Aorta (tissue), 5 donors: Measurements from ENCODE around the gene SCAPER. TPM values are rescaled to one million over a fixed set of nuclear protein-coding genes. Genes with fewer than 3 reads are reported as not detected.
A peak's percentile ranks its signal among the peaks of the same experiment; 100 is the strongest.

Experiments used
- ATAC-seq: fragments of 200-7000 bp; cut with Tn5 transposase; one replicate; pipeline ENCODE4 v1.9.1; 2022; ENCODE audit warnings: moderate library complexity; ENCODE audit not compliant: low FRiP score
- DNase-seq, 2 donors: peaks; one replicate each; pipeline ENCODE4 v3.0.0-alpha.2; 2020
- H3K27ac ChIP-seq, 2 donors: one replicate each; pipeline ENCODE4 v1.5.1; 2013; ENCODE audit warnings: low read length in 2 of 2, mild to moderate bottlenecking in 2 of 2, moderate library complexity in 2 of 2, control low read depth in 1 of 2, inconsistent platforms in 1 of 2, low read depth in 1 of 2
- H3K27me3 ChIP-seq, 2 donors: one replicate each; pipeline ENCODE4 v1.6.1; 2013; ENCODE audit warnings: control low read depth in 1 of 2, low read length in 1 of 2, mild to moderate bottlenecking in 1 of 2, moderate library complexity in 1 of 2; ENCODE audit not compliant: insufficient read depth in 2 of 2, control insufficient read depth in 1 of 2
- H3K36me3 ChIP-seq, 2 donors: one replicate each; pipeline ENCODE4 v1.6.1; 2013; ENCODE audit warnings: control low read depth in 1 of 2, low read length in 1 of 2, mild to moderate bottlenecking in 1 of 2; ENCODE audit not compliant: insufficient read depth in 2 of 2, control insufficient read depth in 1 of 2
- H3K4me1 ChIP-seq, 2 donors: one replicate each; pipeline ENCODE4 v1.6.1; 2013; ENCODE audit warnings: low read length in 2 of 2, control low read depth in 1 of 2, mild to moderate bottlenecking in 1 of 2, moderate library complexity in 1 of 2; ENCODE audit not compliant: insufficient read depth in 2 of 2, control insufficient read depth in 1 of 2
- H3K4me3 ChIP-seq, 2 donors: one replicate each; pipeline ENCODE4 v1.5.1; 2013; ENCODE audit warnings: low read length in 2 of 2, control low read depth in 1 of 2, mild to moderate bottlenecking in 1 of 2
- H3K9me3 ChIP-seq: one replicate; pipeline ENCODE4 v1.6.1; 2013; ENCODE audit warnings: mild to moderate bottlenecking, low read length; ENCODE audit not compliant: control insufficient read depth
- WGBS, 2 donors: extraction: QIAGEN DNeasy Blood & Tissue Kit; methylation state at CpG; one replicate each; pipeline ENCODE4 v1.1.7; 2013; 5-methylcytosine and 5-hydroxymethylcytosine counted together
- intact Hi-C, 2 donors: fragments of 100-400 bp; cut with DNase I; formaldehyde crosslinking; loops; one replicate each; pipeline versions ENCODE4 v1.14.2 to v1.15.0; 2022
- polyA plus RNA-seq, 2 donors: library from polyadenylated mRNA; stranded (reverse); fragments of 200-250 nt; gene quantifications; one replicate each; pipeline ENCODE4 v1.2.3, GENCODE V29; 2013
- total RNA-seq, 2 donors: library from RNA; stranded (reverse); fragmentation: NEBNext Ultra II Directional; extraction: Animal tissue kit (Norgen Biotek cat#: 25700); gene quantifications; one replicate each; pipeline ENCODE4 v1.2.1, GENCODE V29; 2021
- donor health status: healthy with polysubstance abuse.
- donor health status: Bipolar disorder and iron deficiency.
- donor health status: DM: no; HTN: no; CAD: no.
- donor health status: DM: no; HTN: no; CAD: no.
- donor health status: DM: yes; HTN: yes; CAD: no.

SCAPER gene
- total and polyA plus RNA-seq, 4 donors = 11.9 to 44.3 (median 25.6) TPM

GRCh38 chr15:76343313-76343996 lies 561.7 kb downstream of the SCAPER start:
- H3K4me3 ChIP-seq = no peak overlapping the region
- WGBS, 2 donors = 42 to 48% methylated on average over 16 of the region's 16 CpGs
- no peaks in the 10 kb centered on the region for H3K9me3 ChIP-seq
- H3K27ac ChIP-seq = no peak overlapping the region
- no peaks in the 10 kb centered on the region for H3K4me1 ChIP-seq
- no peaks in the 10 kb centered on the region for H3K27me3 ChIP-seq
- H3K36me3 ChIP-seq = no peaks in the 10 kb centered on the region
- ATAC-seq (no peak), DNase-seq (no peak)
- intact Hi-C loops = no loop called here

- Histone ChIP-seq H3K4me1 (no peaks in the 10 kb centered on the region), H3K4me3 (no peak overlapping the region), H3K9me3 (no peaks in the 10 kb centered on the region), H3K27me3 (no peaks in the 10 kb centered on the region), H3K27ac (no peak overlapping the region), H3K36me3 (no peaks in the 10 kb centered on the region)
- intact Hi-C loops = no loop called here
- no peak for ATAC-seq
- DNase-seq = no peak
- WGBS, 2 donors = 8 to 9% methylated on average over 54 to 87 of the region's 87 CpGs
Measured at GRCh38 chr15:76342382-76343201, 562.5 kb downstream of the SCAPER start.

GRCh38 chr15:76342058-76342381 lies 563.1 kb downstream of the SCAPER start:
- ATAC-seq = no peak
- WGBS, 2 donors = 3 to 7% methylated on average over 20 of the region's 20 CpGs
- no peak overlapping the region for H3K4me3 ChIP-seq

GRCh38 chr15:76341366-76342057 lies 563.6 kb downstream of the SCAPER start:
- Histone ChIP-seq H3K27me3 (no peaks in the 10 kb centered on the region), H3K4me1 (no peaks in the 10 kb centered on the region), H3K9me3 (no peaks in the 10 kb centered on the region), H3K36me3 (no peaks in the 10 kb centered on the region), H3K27ac (no peak overlapping the region), H3K4me3 (no peak overlapping the region)
- intact Hi-C loops = no loop called here
- ATAC-seq = no peak
- WGBS, 2 donors = 2 to 5% methylated on average over 39 to 42 of the region's 42 CpGs
- no peak for DNase-seq

More at GRCh38 chr15:76342058-76342381, 563.1 kb downstream of the SCAPER start:
- Histone ChIP-seq H3K36me3 (no peaks in the 10 kb centered on the region), H3K27me3 (no peaks in the 10 kb centered on the region), H3K9me3 (no peaks in the 10 kb centered on the region), H3K27ac (no peak overlapping the region), H3K4me1 (no peaks in the 10 kb centered on the region)
- no peak for DNase-seq
- intact Hi-C loops = no loop called here

- Histone ChIP-seq H3K4me1 (no peaks in the 10 kb centered on the region), H3K9me3 (no peaks in the 10 kb centered on the region), H3K27ac (no peak overlapping the region), H3K36me3 (no peaks in the 10 kb centered on the region), H3K27me3 (no peaks in the 10 kb centered on the region), H3K4me3 (no peak overlapping the region)
- intact Hi-C loops = no loop called here
- peak; percentile 42 for ATAC-seq
- 4% methylated on average over 34 to 35 of the region's 35 CpGs for WGBS, 2 donors
- DNase-seq = peak in 1 of 2 donors; percentile 79
Measured at GRCh38 chr15:76340803-76341365, 564.3 kb downstream of the SCAPER start.

GRCh38 chr15:76340198-76340802 lies 564.8 kb downstream of the SCAPER start:
- H3K27ac ChIP-seq = no peak overlapping the region
- intact Hi-C loops = no loop called here
- 3% methylated on average over 47 to 53 of the region's 53 CpGs for WGBS, 2 donors

GRCh38 chr15:76339305-76340197 lies 565.6 kb downstream of the SCAPER start:
- Histone ChIP-seq H3K4me3 (peak overlapping the region in 1 of 2 donors; percentile 11), H3K27me3 (no peaks in the 10 kb centered on the region), H3K9me3 (no peaks in the 10 kb centered on the region), H3K27ac (no peak overlapping the region), H3K4me1 (no peaks in the 10 kb centered on the region), H3K36me3 (no peaks in the 10 kb centered on the region)
- intact Hi-C loops = no loop called here
- WGBS, 2 donors = 26 to 28% methylated on average over 47 to 48 of the region's 48 CpGs
- ATAC-seq (no peak), DNase-seq (no peak)

More at GRCh38 chr15:76340198-76340802, 564.8 kb downstream of the SCAPER start:
- peak overlapping the region in 1 of 2 donors; percentile 11 for H3K4me3 ChIP-seq
- no peaks in the 10 kb centered on the region for H3K9me3 ChIP-seq
- H3K4me1 ChIP-seq = no peaks in the 10 kb centered on the region
- no peaks in the 10 kb centered on the region for H3K27me3 ChIP-seq
- no peaks in the 10 kb centered on the region for H3K36me3 ChIP-seq
- ATAC-seq (peak; percentile 54), DNase-seq (peak in 1 of 2 donors; percentile 79)
